GM18511 (cell line): ENCODE measurements around the gene SNRNP27.
A peak's percentile ranks its signal among the peaks of the same experiment; 100 is the strongest.
"Not testable (repeated sequence)": the region's sequence is repeated elsewhere in the genome, so short reads cannot be mapped to it uniquely, and the experiment has no call there.

Source experiments
- ATAC-seq: cut with Tn5 transposase; IDR thresholded peaks from one replicate; pipeline ENCODE4 v1.9.1; 2021; ENCODE audit warnings: mild to moderate bottlenecking, moderate library complexity; ENCODE audit not compliant: unreplicated experiment

Gene SNRNP27, protein sequence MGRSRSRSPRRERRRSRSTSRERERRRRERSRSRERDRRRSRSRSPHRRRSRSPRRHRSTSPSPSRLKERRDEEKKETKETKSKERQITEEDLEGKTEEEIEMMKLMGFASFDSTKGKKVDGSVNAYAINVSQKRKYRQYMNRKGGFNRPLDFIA

DNA sequence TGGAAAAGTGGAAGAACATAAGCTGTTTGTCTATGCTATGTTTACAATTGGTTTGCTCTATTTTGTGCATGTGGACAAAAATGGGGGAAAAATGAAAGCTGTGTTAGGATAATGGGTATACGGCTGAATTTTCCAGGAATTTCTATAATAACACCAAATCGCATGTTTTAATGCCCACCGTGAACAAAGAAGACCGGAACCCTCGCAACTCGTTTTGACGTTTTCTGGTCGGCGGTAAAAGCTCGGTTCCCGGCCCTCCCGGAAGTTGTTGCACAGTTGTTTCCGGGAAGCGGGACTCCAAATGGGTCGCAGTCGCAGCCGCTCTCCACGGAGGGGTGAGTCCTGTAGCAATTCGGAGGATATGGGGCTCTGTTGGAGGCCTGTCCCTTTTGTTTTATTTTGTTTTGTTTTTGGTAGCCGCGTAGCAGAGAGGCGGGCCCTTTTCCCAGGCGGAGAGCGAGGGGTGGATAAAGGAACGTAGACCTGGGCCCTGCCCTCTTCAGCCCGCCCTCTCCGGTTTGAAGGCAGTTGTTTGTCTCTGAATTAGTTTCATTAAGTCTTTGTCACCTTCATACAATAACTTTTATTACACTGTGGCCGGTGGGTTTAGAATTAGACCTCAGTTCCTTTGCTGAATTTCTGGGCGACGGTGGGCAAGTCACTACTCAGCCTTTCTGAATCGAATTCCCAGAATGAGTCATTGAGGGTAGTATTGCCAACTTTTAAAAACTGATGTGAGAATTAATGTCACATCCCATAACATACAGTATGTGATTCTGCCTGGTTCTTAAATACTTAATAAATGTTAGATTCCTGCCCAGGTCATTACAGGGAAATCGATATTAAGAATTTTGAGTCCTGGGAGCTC lies at the start of gene SNRNP27:
SNRNP27 (plus strand) TSS at position 273 of the 868 bp plus-strand sequence; CDS start at position 302, 29 bp downstream.
- peak; percentile 73 for ATAC-seq

DNA sequence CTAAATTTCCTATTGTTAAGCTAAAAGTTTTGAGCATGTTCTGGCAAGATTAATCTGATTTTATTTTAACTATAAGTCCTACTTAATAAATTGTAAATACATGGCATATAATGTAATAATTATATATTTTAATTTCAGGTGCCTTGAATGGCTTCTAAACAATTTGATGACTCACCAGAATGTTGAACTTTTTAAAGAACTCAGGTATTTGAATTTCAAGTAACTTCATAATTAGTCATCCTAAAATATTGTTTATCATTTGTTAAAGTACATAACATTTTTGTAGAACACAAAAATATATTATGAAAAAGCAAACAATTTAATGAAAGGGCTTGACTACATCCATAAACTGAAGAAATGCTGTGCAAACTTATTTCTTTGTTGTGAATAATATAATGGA lies 49.8 kb upstream of the SNRNP27 start:
- no peak for ATAC-seq

DNA sequence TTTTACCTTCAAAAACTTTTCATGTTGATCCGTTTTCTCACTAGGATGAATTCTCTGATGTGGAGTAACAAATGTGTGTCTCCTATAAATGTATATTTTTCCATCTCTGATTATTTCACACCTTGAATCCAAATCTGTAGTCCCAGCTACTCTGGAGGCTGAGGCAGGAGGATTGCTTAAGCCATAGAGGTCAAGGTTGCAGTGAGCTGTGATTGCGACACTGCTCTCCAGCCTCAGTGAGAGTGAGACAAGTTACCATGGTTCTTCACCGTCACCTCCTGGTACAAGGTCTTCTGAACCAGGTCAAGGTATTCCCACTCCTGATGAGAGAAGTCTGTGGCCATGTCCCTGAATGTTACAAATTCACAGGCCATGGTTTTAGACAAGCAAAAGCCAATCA lies 49.2 kb upstream of the SNRNP27 start:
- no peak for ATAC-seq

DNA sequence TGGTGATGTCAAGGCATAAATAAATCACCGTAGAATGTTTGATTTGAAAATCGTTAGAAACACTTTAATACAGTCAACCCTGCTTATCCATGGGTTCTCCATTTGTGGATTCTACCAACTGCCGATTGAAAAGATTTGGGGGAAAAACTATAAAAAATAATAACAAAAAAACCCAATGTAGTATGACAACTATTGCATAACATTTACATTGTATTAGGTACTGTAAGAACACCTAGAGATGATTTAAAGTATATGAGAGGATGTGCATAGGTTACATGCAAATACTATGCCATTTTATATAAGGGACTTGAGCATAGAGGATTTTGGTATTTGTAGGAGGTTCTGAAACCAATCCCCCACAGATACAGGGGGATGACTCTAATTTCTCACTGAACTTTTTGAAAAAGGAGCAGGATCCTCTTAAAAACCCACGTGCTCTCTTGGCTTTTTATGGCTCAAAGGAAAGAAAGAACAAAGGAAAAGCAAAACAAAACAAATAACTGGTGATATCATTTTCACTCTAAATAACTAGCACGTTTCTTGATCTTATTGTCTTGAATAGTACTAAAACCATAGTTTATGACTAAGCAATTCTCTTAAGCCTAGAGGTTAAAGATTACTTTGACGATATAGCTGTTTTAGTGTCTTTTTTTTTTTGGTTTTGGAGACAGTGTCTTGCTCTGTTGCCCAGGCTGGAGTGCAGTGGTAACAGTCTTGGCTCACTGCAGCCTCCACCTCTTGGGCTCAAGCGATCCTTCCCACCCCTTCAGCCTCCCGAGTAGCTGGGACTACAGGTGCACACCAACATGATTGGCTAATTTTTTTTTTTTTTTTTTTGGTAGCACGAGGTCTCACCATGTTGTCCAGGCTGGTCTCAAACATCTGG lies 47.3 kb upstream of the SNRNP27 start:
- no peak for ATAC-seq

DNA sequence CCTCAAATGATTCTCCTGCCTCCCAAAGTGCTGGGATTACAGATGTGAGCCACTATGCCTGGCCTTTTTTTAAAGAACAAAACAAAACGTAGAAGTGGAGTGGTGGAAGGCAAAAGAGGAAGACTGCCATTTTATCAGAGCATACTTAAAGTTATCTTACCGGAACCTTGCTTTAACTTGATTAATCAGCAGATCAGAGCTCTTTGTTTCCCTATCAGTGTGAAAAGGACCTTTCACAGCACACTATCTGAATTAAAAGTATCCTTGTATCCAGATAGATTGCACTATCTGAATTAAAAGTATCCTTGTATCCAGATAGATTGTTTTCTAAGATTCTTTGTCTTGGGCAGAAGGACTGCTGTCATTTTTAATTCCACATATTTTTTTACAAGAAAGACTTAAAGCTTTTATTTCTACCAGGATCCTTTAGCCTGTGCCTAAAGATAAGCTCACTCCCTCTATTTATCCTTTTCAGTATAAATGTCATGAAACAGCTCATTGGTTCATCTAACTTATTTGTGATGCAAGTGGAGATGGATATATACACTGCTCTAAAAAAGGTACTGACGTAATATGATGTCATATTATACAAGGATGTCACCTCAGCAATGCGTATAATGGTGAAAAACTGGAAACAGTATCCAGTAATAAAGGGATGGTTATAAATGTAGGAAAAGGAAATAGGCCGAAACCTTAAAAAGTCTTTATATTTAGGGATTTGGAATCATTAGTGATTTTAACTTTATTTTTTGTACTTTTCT lies 46.5 kb upstream of the SNRNP27 start:
- no peak for ATAC-seq

DNA sequence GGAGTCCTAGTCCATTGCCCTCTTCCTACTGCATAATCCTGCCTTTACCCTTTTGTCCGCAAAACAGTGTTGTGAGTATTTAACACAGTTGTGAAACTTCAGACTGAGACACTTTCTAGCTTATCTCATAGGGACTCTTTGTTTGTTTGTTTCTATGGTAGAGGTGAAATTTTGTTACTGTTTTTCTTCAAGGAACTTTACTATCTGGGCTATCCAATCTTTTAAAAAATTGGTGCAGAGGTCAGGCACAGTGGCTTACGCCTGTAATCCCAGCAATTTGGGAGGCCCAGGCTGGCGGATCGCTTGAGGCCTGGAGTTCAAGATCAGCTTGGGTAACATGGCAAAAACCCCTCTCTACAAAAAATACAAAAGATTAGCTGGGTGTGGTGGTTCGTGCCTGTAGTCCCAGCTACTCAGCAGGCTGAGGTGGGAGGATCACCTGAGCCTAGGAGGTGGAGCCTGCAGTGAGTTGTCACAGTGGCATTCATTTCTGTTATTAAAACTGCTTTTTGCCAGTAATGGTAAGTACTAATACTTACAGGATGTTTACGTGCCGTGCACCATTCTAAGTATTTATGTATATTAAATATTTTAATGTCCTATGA lies 45.5 kb upstream of the SNRNP27 start:
- no peak for ATAC-seq

DNA sequence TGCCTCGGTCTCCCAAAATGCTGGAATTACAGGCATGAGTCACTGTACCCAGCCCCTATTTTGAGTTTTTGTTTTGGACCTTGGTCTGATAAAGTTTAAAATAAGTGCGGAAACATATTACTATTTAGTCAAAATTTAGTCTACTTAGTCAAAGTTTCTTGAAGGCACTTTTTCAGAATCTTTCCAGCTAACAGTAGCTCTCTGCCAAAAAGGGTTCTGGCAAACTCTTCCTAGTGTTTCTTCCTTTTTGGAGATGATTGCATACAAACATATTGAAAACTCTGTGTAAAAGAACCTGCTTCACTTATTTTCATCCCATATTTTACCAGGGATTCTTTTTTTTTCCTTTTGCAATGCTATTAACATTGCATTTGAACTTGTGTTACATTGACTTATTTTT lies 35.5 kb upstream of the SNRNP27 start:
- ATAC-seq: no peak

DNA sequence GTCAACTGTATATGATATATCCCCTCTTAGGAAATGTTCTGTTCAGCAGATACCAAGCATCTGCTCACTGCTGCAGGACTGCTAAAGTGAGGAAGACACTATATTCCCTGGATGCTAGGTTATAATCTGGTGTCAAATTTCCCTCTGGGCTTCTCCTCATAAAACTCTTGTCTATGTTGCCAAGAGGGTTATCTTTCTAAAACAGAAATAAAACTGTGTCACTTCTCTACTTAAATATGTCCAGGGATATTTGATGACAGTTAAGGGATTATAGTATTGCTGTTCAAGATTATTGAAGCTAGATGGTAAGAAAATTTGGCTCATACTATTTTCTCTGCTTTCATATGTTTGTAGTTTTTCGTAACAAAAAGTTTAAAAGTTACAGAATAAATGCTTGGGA lies 30.5 kb upstream of the SNRNP27 start:
- no peak for ATAC-seq

DNA sequence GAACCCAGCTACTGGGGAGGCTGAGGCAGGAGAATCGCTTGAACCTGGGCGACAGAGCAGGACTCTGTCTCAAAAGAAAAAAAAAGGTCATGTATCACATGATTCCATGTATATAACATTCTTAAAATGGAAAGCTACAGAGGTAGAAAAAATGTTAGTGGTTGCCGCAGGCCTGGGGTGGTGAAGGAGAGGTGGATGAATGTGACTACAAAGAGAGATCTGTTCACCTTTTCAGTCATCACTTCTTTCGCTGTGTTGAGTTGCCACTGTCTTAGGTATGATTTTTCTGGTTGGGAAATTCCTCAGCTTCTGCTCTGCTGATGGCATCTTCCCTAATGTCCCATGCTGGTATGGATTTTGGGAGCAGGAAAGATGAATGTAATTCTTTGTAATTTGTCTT lies 5.3 kb upstream of the SNRNP27 start:
- ATAC-seq: no peak

DNA sequence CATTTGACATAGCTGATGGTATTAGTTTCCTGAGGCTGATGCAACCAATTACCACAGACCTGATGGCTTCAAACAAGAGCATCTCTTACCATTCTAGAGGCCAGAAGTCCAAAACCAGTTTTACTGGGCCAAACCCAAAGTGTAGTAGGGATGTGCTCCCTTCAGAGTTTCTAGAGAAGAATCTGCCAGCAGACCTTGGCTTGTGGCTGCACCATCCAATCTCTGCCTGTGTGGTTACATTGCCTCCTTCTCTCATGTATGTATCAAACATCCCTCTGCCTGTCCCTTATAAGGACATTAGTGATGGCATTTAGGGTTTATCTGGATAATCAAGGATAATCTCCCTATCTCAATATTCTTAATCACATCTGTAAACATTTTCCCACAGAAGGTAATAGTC lies 4.5 kb upstream of the SNRNP27 start:
- no peak for ATAC-seq

DNA sequence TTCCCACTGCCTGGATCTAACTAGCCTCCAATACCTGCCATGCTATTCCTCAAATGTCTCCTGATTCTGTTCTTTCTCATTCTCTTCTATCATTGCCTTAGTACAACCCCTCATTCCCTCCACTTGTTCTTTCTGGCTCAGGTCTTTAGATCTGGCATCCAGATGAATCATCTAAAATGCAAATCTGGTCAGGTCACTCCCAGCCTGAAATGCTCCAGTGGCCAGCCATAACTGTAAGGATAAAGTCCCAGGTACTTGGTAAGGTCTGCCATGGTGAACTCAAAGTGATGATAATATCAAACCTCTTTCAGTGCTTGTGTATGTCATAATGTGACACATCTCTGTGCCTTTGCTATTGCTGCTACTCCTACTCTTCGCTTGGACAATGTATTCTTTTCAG lies 2.9 kb upstream of the SNRNP27 start:
- ATAC-seq: no peak

DNA sequence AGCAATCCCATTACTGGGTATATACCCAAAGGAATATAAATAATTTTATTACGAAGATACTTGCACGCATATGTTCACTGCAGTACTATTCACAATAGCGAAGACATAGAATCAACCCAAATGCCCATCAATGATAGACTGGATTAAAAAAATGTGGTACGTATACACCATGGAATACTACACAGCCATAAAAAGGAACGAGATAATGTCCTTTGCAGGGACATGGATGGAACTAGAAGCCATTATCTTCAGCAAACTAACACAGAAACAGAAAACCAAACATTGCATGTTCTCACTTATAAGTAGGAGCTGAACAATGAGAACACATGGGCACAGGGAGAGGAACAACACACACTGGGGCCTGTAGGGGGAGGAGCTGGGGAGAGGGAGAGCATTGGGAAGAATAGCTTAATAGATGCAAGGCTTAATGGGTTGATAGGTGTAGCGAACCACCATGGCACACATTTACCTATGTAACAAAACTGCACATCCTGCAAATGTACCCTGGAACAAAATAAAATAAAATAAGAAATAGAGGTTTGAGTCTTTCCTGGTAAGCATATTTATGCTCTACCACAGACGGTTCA lies 825 bp upstream of the SNRNP27 start:
- not testable (repeated sequence) for ATAC-seq

DNA sequence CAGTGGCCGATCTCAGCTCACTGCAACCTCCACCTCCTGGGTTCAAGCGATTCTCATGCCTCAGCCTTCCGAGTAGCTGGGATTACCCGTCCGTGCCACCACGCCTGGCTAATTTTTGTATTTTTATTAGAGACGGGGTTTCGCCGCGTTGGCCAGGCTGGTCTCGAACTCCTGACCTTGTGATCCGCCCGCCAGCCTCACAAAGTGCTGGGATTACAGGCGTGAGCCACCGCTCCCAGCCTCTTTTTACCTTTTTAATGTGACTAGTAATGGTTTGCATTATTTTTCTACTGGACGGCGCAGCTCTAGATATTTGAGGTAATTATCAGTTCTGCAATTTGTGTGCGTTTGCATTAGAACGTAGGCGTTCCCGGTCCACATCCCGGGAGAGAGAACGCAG lies 981 bp downstream of the SNRNP27 start:
- ATAC-seq: not testable (repeated sequence)

DNA sequence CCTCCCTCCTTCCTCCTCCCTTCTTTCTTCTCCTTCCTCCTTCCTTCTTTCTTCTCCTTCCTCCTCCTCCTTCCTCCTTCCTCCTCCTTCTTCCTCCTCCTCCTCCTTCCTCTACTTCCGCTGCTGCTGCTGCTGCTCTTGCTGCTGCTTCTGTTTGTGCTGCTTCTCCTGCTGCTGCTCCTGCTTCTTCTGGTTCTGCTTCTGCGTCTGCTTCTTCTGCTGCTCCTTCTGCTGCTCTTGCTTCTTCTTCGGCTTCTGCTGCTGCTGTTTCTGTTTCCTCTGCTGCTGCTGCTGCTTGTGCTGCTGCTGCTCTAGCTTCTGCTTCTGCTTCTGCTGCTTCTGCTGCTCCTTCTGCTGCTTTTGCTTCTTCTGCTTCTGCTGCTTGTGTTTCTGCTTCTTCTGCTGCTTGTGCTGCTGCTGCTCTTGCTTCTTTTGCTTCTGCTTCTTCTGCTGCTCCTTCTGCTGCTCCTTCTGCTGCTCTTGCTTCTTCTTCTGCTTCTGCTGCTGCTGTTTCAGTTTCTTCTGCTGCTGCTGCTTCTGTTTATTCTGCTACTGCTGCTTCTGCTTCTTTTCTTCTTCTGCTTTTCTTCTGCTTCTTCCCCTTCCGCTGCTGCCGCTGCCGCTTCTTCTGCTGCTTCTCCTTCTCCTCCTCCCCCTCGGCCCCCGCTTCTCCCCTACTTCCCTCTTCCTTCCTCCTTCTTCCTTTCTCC lies 8.6 kb downstream of the SNRNP27 start:
- no peak for ATAC-seq

DNA sequence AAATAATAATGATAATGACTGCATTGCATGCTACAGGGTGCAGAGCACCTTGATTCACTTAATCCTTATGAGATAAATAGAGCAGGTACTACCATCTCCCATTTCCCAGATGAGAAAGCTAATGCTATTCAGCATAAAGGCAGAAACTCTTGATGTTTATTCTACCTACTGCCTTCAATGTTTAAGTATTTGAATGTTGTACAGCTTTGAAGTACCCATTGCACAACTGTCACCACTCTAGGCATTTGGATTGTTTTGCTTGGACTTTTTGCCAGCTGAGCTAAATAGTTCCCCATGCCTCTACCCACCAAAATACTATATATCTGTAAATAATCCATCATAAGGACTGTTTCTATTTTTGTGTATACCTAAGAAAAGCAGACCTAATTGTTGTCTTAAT lies 13.5 kb downstream of the SNRNP27 start:
- ATAC-seq: no peak

DNA sequence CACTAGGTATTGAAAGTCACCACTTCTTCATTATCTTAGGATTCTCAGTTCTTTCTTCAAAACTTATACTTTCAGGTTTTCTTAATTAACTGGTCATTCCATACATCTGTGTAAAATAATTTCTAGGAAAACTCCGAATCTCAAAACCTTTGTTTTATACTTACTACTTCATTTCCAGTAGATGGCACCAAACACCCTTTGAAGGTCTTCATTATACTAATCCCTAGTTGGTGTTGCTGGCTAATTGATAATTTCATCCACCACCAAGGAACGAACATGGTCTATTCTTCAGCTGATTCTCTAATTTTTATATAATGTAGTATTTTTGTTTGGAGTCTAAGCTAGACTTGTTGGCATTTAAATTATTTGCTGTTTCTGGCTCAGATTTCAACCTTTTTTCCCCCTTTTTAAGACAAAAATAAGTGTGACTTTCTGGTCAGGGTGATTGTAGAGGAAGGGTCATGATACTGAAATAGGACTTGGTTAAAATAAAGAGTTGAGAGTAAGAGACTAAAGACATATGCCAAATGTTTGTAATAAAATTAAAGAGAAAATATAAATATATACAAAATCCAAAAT lies 18.3 kb downstream of the SNRNP27 start:
- ATAC-seq: no peak

DNA sequence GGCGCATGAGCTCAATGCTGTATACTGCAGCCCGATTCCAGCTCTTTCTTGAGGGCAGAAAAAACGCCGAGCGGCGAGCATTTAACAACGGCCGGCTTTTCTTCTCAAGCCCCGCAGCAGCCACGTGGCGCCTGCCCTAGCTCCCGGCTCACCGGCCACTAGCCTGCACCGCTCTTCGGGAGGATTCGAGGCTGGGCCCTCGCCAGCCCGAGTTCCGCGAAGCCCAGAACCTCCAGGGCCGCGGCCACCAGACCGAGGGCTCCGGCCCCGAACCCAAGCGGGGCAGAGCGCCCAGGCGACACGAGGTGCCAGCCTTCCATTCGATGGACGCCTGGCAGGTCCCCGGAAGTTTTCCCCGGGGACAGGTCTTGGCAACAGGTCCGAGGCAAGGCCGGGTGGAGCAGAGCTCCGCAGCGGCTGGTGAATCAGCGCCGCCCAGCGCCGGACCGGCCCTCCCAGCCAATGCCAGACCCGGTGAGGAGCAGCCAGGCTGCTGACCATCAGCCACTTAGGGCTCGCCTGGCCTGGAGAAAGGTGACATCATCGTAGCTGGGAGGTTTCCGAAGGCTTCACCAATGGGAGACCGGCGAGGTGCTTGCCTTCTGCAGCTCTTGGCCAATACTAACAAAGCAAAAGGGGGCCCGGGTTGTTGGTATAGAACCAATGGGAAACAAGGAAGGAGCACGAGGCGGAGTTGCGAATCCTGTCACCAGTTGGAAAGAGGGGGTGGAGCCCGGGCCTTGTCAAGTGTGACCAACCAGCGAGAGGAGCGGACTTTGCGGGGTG lies 20.6 kb downstream of the SNRNP27 start:
- ATAC-seq: peak; percentile 90
